GM21423 (cell line): ENCODE results near the gene SSNA1.

Experiments
- ATAC-seq: cut with Tn5 transposase; IDR thresholded peaks from one replicate; pipeline ENCODE4 v1.9.1; 2021; ENCODE audit warnings: mild to moderate bottlenecking, moderate library complexity; ENCODE audit not compliant: unreplicated experiment

SSNA1 gene

DNA sequence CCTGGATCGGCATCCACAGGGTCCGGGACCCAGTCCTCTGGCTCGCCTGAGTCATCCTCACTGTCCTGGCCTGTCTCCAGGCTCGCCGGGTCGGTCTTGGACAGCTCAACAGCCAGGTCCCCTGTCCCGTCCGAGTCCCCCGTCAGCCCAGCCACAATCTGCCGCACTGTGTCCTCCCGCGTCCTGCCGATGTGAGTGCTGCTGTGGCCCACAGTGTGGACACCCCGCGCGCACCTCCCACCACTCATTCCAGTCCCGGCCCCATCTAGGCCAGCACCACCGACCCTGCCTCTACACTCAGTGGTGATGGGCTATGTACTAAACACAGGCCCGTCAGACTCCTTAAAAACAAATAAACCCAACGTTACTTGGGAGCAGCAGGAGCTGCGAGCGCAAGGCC, 6.8 kb upstream of the SSNA1 start:
- no peak for ATAC-seq

DNA sequence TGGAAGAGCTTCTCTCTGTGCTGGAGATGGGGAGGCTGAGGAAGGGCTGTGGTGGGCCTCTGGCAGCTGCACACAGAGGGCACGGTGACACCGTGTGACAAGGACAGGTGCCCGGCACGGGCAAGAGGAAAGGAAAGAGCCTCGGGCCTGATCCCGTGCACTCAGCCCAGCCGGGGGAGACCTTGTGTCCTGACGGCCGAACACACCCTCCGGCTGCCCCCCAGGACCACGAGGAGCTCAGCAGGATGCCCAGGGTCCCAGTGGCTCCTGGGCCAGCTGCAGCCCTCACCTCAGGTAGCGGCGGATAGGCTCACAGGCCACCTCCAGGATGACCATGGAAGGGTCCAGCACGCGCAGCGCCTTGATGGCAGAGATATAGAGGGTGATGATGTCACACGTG, 5.6 kb upstream of the SSNA1 start:
- ATAC-seq = no peak

- ATAC-seq = no peak
These were observed 4.4 kb upstream of the SSNA1 start for GRCh38 chr9:137183980-137184595.

DNA sequence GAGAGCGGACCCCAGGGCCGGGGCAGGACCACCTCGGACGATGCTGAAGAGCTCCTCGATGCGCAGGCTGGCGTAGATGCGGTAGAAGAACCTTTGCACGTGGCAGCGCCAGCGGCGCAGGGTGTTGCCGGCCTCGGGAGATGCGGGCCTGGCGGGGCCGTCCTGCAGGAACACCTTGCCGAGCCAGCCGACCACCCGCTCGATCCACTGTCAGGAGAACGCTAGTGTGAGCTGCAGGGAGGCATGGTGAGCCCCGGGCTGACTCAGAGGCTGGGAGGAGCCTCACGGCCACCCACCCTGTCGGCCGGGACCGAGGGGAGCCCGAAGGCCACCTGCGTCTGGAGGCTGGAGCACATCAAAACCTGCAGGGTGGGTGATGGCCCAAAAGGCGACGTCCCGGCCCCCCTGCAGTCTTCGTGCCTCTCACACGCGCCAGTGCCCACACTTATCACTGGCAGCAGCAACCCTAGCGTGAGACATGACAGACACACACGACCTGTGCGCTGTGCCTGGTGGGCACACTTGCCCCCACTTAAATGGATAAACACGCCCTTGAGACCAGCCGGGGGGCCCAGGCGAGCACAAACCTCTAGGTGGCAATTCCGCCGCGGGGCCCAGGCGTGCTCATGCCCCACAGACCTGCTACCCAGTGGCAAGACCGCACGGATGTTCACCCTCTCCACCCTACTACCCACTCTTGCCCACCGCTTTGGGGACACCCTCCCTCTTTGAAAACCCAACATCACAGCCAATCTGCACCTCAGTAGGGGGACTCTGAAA, 3.4 kb upstream of the SSNA1 start:
- no peak for ATAC-seq

DNA sequence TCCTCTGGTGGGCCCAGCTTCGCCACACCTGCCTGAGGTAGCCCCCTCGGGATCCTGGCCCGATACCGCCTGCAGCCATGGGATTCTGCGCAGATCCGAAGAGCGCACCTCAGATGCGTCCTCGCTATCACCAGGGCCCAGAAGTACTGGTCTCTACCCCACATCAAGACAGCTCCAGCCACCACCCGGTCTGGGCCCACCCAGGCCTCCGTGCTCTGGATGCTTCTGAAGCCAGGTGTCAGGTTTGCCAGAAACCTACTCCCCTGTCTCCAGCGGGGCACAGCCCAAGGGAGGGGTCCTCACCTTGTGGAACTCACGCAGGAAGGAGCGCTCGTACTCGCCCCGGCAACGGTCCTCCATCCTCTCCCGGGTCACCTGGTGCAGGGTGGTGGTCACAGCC, 2.6 kb upstream of the SSNA1 start:
- no peak for ATAC-seq

GRCh38 chr9:137186385-137186784, 2.1 kb upstream of the SSNA1 start:
- no peak for ATAC-seq

DNA sequence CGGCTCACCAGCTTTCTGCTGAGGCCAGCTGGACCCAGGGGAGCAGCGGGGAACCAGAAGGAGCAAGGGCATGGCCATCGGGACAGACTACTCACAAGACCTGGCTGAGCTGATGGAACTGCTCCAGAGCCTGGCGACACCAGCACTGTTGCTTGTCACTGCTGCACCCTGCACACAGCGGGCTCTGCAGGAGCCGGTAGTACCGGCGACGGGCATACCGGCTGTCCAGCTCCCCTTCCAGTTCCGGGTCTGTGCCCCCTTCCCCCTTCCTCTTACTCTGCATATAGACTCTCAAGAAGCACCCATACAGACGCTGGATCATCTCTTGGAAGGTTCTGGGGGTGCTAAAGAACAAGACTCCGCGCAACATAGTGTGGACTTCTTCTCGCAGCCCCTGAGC, 1.1 kb upstream of the SSNA1 start:
- ATAC-seq = no peak

GRCh38 chr9:137188086-137188489, 388 bp upstream of the SSNA1 start:
- ATAC-seq = no peak

DNA sequence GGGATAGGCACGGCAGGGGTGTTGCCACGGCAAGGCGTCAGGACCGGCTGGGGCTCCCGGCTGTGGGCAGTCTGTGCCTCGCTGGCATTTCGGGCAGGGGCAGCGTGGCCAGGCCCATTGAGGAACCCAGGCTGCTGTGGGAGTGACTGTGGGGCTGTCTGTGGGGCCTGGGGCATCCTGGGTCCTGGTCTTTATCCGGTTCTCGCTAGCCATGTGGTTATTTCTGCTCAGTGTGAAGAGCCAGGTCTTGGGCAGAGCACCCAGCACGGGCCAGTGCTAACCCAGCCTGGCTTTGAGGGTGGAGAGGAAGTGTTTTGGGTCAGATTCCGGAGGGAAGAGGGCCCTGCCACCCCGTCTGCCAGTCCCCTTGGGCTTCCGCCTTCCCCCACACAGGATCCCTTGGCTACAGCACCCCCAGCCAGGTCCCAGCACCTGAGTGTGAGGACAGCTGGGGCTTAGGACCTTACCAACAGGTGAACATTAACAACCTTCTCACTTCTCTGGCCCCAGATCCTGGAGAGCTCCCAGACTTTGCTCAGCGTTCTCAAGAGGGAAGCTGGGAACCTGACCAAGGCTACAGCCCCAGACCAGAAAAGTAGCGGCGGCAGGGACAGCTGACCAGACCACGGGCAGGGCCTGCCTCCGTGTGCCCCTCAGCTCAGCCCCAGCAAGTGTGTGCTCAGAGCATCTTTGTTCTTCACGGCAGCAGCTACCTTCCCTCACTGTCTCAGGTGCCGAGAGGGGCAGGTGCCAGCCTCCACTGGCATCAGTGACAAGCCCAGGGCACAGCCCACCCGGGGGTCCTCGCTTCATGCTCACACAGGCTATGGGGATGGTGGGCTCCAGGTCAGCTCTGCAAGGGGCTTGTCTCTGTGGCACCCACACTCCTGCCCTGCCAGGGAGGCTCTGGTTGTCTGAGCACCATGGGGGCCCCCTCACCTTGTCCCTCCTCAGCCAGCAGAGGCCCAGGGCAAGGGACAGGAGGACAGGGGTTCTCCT, 1.1 kb downstream of the SSNA1 start:
- no peak for ATAC-seq

GRCh38 chr9:137190315-137190856, 1.9 kb downstream of the SSNA1 start:
- no peak for ATAC-seq

DNA sequence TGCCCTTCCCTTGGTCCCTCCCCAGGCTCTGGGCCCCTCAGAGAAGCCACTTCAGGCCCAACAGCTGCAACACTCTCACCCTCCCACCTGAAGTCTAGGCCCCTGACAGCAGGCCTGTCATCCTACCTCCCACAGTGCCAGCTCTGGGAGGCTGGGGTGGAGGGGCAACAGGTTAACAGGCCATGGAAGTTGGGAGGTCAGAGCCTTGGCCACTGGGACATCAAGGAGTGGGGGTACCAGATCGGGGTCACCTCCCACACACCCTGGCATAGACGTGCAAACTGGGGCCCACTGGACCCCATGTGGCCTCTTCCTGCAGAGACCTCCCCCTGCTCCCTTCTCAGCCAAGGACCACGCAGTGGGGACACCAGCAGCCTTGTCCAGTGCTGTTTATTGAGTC, 2.8 kb downstream of the SSNA1 start:
- ATAC-seq = no peak

GRCh38 chr9:137191691-137192447, 3.4 kb downstream of the SSNA1 start:
- ATAC-seq = no peak

GRCh38 chr9:137192448-137192780, 3.9 kb downstream of the SSNA1 start:
- ATAC-seq = no peak

DNA sequence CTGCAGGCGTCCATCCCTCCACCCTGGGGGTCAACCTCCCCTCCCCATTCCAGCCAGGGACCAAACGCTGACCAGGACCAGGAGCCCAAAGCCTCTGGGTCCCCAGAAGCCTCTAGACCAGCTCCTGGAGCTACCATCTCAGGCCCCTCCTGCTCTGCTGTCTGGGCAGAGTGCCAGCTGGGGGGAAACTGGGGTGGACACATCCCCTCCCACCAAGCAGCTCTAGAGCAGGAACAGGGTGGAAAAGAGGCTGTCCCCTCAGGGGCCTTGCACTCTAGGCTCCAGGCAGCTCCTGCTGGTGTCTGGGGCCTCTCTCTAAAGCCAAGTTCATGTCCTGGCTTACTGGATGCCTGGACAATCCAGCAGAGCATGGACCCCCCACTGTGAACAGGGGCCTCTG, 4.4 kb downstream of the SSNA1 start:
- ATAC-seq = no peak

DNA sequence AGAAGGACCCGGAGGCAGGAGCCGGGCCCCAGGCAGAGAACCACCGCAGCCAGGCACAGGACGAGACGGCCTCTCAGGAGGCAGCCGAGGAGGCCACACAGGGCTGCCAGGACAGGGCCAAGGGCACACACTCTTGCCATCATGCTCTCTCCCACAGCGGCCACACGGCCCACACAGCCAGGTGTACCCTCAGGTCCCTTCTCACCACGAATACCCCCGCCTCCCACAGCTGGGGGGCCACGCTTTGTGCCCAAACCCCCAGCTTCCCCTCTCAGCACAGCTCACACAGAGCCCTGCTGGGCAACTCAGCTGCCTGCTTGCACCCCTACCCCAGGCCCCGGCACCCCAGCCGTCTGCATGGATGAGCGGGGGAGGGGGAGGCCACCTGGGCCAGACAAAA, 5.3 kb downstream of the SSNA1 start:
- no peak for ATAC-seq

- ATAC-seq = no peak
These were observed 5.9 kb downstream of the SSNA1 start for GRCh38 chr9:137194388-137194787.

DNA sequence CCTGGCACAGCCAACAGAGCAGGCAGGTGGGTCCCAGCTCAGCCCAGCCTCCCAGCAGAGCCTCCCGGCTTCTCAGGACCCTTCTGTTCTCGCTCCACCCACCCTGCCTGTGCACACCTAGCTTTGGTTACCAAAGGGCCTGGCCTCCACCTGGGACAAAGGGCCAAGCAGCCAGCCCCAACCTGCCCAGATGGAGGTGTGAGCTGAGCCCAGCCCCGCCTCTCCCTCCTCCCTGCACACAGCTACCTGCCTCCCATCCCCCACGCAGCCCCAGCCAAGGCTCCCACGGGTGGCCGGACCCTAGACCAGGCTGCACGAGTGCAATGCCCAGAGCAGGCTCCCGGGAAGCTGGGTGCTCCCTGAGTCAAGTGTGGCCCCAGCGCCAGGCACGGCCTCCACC, 6.4 kb downstream of the SSNA1 start:
- no peak for ATAC-seq

GRCh38 chr9:137195525-137196220, 7.2 kb downstream of the SSNA1 start:
- no peak for ATAC-seq

DNA sequence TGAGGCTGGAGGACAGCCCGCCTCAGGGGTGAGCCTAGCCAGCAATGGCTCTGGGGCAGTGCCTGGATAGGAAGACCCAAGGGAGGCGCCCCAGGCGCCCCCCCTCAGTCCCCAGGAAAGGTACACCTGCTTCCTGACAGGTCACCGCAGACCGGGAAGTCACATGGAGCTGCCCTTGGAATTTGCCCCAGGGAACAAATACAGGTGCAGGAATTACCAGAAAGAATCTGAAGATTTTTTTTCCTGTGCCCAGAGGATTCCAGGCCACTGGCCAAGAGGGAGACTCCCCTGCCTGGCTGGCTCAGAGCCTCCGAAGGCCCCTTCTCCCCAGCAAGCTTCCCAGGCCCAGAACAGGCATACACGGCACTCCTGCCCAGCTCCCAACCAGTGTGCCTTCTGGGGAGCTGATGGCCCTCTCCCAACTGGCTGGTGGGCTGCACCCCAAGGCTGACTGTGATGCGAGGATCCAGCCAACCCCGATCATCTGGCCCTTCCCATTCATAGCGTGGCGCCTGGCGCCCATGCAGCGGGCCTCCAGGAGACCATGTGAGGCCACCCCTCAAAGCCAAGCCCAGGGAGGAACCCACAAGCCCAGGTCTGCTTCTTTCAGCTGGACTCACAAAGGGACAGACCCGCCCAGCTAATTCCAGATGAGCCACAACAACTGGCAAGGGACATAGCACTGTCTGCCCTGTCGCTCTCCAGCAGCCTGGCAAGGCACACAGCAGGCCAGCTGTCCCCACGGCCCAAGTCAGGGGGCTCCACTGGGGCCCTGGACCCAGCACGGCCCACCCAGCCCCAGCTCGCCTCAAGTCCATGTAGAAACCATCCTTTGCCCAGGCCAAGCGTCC, 9.8 kb downstream of the SSNA1 start:
- no peak for ATAC-seq
